ENCODE data around the gene FXYD3.

The FXYD3 gene

DNA sequence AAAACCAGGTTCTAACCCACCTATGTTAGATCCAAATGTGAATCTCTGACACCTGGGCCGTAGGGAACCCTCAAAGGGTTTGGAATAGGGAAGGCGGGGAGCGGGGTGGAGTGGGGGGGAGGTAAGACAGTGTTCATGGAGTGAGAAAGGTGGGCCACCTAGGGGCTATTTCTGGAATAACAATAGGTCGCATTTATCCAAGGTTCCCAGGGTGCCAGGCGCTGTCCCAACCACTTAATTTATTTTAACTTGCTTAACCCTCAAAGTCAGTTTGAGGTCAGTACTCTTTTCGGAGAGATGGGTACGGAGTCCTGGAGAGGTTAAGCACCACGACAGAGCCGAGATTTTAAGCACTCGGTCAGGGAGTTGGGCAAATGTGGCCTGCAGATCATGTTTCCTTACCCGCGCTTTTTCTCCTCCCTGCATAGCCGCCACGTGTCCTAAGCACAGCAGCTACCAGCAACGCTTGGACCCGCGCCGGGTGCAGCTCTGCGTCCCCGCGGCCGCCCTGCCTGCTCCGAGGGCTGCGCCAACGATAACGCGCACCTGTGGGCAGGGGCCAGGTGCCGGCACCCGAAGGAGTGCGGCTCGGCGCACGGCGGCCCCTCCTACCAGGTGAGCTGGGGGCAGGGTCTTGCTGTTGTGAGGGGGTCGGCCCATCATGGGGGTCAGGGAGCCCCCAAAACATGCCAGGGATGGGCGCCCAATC is 25.0 kb upstream of the FXYD3 start:
- H3K4me3 ChIP-seq (replicated peaks; ENCODE audit: low read depth, low read length) = peak overlapping the region; percentile 19; the same call in 1 of the 2 replicates
- TF ChIP-seq, protein P1, sequence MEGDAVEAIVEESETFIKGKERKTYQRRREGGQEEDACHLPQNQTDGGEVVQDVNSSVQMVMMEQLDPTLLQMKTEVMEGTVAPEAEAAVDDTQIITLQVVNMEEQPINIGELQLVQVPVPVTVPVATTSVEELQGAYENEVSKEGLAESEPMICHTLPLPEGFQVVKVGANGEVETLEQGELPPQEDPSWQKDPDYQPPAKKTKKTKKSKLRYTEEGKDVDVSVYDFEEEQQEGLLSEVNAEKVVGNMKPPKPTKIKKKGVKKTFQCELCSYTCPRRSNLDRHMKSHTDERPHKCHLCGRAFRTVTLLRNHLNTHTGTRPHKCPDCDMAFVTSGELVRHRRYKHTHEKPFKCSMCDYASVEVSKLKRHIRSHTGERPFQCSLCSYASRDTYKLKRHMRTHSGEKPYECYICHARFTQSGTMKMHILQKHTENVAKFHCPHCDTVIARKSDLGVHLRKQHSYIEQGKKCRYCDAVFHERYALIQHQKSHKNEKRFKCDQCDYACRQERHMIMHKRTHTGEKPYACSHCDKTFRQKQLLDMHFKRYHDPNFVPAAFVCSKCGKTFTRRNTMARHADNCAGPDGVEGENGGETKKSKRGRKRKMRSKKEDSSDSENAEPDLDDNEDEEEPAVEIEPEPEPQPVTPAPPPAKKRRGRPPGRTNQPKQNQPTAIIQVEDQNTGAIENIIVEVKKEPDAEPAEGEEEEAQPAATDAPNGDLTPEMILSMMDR (IDR thresholded peaks at IDR 0.05; ENCODE audit: low read depth, low read length, missing control alignments) = peak; percentile 56
- DNase-seq (ENCODE audit: extremely low read depth, low read depth) = no peak

DNA sequence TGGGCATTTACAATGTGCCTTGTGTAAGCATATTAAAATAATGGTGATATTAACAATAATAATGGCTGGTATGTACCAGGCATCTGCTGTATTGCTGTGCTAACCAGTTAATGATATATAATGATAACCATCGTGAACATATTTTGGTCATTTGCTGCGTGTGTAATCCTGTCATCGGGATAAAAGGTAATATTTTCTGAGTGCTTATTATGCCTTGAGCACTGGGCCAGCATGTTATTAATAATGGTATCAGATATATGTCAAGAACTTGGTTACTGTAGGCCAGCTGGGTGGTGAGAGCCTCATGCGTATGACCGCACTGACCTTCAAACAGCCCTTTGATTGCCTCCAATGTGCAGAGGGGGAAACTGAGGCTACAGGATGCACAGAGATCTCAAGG is 22.2 kb upstream of the FXYD3 start:
- TF ChIP-seq, protein P1 (IDR thresholded peaks at IDR 0.05; ENCODE audit: low read depth, low read length, missing control alignments) = no peak
- H3K4me3 ChIP-seq (replicated peaks; ENCODE audit: low read depth, low read length) = no peak overlapping the region
- no peak for DNase-seq (ENCODE audit: extremely low read depth, low read depth)

DNA sequence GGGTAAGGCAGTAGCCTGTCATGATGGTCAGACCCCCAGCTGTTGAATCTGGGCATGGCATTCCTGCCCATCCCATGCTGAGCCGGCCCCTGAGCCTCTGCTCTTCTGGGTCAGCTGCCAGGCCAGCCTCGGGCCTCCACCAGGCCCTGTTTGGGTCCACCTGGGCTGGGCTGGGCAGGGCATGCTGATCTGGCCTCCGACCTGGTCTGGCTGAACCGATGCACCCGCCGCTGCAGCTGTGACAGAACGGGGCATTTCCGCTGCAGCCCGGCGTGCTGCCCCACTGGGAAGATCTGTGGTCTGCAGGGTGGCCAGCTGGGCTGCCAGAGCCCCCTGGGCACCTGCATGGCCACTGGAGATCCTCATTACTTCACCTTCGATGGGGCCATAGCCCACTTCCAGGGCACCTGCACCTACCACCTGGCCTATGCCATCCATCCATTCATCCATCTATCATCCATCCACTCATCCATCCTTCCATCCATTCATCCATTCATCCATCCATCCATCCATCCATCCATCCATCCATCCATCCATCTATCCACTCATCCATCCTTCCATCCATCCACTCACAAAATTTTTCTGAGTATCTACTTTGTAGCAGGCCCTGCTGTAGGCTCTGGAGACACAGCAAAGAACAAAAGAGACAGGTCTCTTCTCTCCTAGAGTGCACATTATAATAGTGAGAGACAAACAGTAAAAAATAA is 21.5 kb upstream of the FXYD3 start:
- no peak overlapping the region for H3K4me3 ChIP-seq (replicated peaks; ENCODE audit: low read depth, low read length)
- TF ChIP-seq, protein P1 (IDR thresholded peaks at IDR 0.05; ENCODE audit: low read depth, low read length, missing control alignments) = no peak
- no peak for DNase-seq (ENCODE audit: extremely low read depth, low read depth)

DNA sequence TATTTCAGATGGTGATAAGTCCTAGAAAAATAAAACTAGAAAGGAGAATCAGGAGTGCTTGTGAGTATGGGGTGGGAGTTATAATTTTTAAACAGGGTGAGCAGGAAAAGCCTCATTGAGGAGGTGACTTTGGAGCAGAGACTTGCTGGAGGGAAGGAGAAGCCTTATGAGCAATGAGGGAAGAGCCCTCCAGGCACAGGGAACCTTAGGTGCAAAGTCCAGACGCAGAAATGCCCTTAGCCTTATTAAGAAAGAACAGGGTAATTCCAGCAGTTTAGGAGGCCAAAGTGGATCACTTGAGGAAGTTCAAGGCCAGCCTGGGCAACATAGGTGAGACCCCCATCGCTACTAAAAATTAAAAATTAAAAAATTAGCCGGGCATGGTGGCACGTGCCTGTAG is 21.0 kb upstream of the FXYD3 start:
- TF ChIP-seq, protein P1 (IDR thresholded peaks at IDR 0.05; ENCODE audit: low read depth, low read length, missing control alignments) = no peak
- no peak for DNase-seq (ENCODE audit: extremely low read depth, low read depth)
- H3K4me3 ChIP-seq (replicated peaks; ENCODE audit: low read depth, low read length) = no peak overlapping the region

DNA sequence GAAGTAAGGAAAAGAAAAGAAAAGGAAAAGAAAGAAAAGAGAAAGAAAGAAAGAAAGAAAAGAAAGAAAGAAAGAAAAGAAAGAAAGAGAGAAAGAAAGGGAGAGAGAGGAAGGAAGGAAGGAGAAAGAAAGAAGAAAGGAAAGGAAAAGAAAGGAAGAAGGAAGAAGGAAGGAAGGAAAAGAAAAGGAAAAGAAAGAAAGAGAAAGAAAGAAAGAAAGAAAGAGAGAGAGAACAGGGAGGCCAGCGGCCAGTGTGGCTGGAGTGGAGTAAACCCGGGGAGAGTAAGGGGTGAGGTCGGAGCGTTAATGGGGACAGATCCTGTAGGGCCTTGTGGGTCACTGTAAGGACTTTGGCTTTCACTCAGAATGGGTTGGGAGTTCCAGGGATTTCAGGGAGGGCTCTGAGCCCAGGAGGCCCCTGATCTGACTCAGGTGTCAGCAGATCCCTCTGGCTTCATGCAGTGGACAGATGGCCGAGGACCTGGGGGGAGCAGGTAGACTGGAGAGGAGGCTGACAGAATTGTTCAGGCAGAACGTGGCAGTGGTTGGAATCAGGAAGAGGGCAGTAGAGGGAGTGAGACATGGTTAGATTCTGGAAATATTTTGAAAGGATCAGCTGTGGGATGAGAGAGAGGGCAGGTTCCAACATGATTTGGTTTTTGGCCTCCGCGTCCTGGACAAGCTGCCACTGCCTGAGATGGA is 19.8 kb upstream of the FXYD3 start:
- no peak overlapping the region for H3K4me3 ChIP-seq (replicated peaks; ENCODE audit: low read depth, low read length)
- no peak for DNase-seq (ENCODE audit: extremely low read depth, low read depth)
- TF ChIP-seq, protein P1 (IDR thresholded peaks at IDR 0.05; ENCODE audit: low read depth, low read length, missing control alignments) = no peak

DNA sequence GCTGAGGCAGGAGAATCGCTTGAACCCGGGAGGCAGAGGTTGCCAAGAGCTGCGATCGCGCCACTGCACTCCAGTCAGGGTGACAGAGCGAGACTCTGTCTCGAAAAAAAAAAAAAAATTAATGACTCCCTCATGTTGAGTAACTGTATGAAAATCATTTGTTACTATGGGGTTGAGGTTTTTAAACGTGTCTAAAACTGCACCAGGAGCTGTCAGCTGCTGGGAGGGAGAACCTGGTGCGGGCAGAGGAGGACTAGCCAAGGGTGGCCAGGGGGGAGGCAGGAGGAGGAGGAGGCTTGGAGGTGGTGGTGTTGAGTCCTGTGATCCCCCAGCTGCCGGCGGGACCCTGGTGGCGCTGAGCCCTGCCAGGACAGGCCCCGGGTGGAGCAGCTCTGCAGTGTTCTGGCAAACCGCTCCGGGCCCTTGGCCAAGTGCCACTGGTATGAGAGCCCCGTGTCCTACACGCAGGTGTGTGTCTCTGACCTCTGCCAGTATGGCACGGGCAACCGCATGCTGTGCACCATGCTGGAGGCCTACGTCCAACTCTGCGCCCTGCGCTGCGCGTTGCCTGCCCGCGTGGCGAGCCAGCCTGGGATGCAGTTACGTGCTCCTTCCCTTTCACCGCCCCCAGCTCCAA is 17.1 kb upstream of the FXYD3 start:
- H3K4me3 ChIP-seq (replicated peaks; ENCODE audit: low read depth, low read length) = no peak overlapping the region
- TF ChIP-seq, protein P1 (IDR thresholded peaks at IDR 0.05; ENCODE audit: low read depth, low read length, missing control alignments) = no peak
- no peak for DNase-seq (ENCODE audit: extremely low read depth, low read depth)

Data from HFF-Myc (cell line).